ENCODE data around the gene RGPD5.
"Not testable (repeated sequence)": the region's sequence is repeated elsewhere in the genome, so short reads cannot be mapped to it uniquely, and the experiment has no call there.

The RGPD5 gene

GRCh38 chr2:109882112-109882511 lies 88.0 kb downstream of the RGPD5 start:
- no CpG with 5 or more reads among the region's 1 CpG for WGBS, 2 donors (ENCODE audit: extremely low coverage in 2 of 2, insufficient read length in 2 of 2, insufficient replicate concordance in 1 of 2)
- not testable (repeated sequence) for H2BK120ac ChIP-seq (ENCODE audit: low read depth, low read length); H3K27me3 ChIP-seq (ENCODE audit: control insufficient read depth in 3 of 3, insufficient read depth in 3 of 3, low read depth in 1 of 3, low read length in 3 of 3)

GRCh38 chr2:109888414-109888813 lies 94.3 kb downstream of the RGPD5 start:
- not testable (repeated sequence) for H3K14ac ChIP-seq (ENCODE audit: low read length); H3K79me1 ChIP-seq (ENCODE audit: low read depth, low read length); H3K18ac ChIP-seq (ENCODE audit: low read length); DNase-seq (ENCODE audit: low spot score); H3K4me1 ChIP-seq (ENCODE audit: control insufficient read depth in 2 of 2, insufficient read depth in 1 of 2, low read depth in 1 of 2, low read length in 2 of 2); H2BK15ac ChIP-seq (ENCODE audit: low read length); H4K91ac ChIP-seq (ENCODE audit: low read depth, low read length, poor library complexity); H3K27me3 ChIP-seq (ENCODE audit: control insufficient read depth in 3 of 3, insufficient read depth in 3 of 3, low read depth in 1 of 3, low read length in 3 of 3); H3K23ac ChIP-seq (ENCODE audit: low read depth, low read length, poor library complexity); H2AFZ ChIP-seq (ENCODE audit: low read length); H3K27ac ChIP-seq (replicated peaks; ENCODE audit: low read length); H3K9me3 ChIP-seq (replicated peaks in 1 of 2; ENCODE audit: control insufficient read depth in 2 of 2, insufficient read depth in 1 of 2, low read depth in 1 of 2, low read length in 2 of 2); H3K9ac ChIP-seq (ENCODE audit: low read depth, low read length, poor library complexity); H2BK5ac ChIP-seq (ENCODE audit: low read length); H2BK120ac ChIP-seq (ENCODE audit: low read depth, low read length); H2AK5ac ChIP-seq (ENCODE audit: low read depth, low read length); H3K4ac ChIP-seq (ENCODE audit: low read length); H3K4me3 ChIP-seq (ENCODE audit: low read length in 2 of 2); H3K36me3 ChIP-seq (replicated peaks in 1 of 2; ENCODE audit: control insufficient read depth in 2 of 2, insufficient read depth in 2 of 2, low read length in 2 of 2); H4K8ac ChIP-seq (ENCODE audit: low read depth, low read length); H2BK12ac ChIP-seq (ENCODE audit: low read length); H3K4me2 ChIP-seq (ENCODE audit: insufficient read depth, low read length, poor library complexity, severe bottlenecking)
- WGBS, 2 donors (ENCODE audit: extremely low coverage in 2 of 2, insufficient read length in 2 of 2, insufficient replicate concordance in 1 of 2): no CpG with 5 or more reads among the region's 4 CpGs

More at GRCh38 chr2:109882112-109882511, 88.0 kb downstream of the RGPD5 start:
- not testable (repeated sequence) for H2AFZ ChIP-seq (ENCODE audit: low read length); H2AK5ac ChIP-seq (ENCODE audit: low read depth, low read length); H4K8ac ChIP-seq (ENCODE audit: low read depth, low read length); H4K91ac ChIP-seq (ENCODE audit: low read depth, low read length, poor library complexity); H2BK5ac ChIP-seq (ENCODE audit: low read length); H3K18ac ChIP-seq (ENCODE audit: low read length); DNase-seq (ENCODE audit: low spot score); H3K36me3 ChIP-seq (replicated peaks in 1 of 2; ENCODE audit: control insufficient read depth in 2 of 2, insufficient read depth in 2 of 2, low read length in 2 of 2); H2BK15ac ChIP-seq (ENCODE audit: low read length); H3K23ac ChIP-seq (ENCODE audit: low read depth, low read length, poor library complexity); H3K4me3 ChIP-seq (ENCODE audit: low read length in 2 of 2); H3K9ac ChIP-seq (ENCODE audit: low read depth, low read length, poor library complexity); H3K14ac ChIP-seq (ENCODE audit: low read length); H2BK12ac ChIP-seq (ENCODE audit: low read length); H3K4me1 ChIP-seq (ENCODE audit: control insufficient read depth in 2 of 2, insufficient read depth in 1 of 2, low read depth in 1 of 2, low read length in 2 of 2); H3K79me1 ChIP-seq (ENCODE audit: low read depth, low read length); H3K9me3 ChIP-seq (replicated peaks in 1 of 2; ENCODE audit: control insufficient read depth in 2 of 2, insufficient read depth in 1 of 2, low read depth in 1 of 2, low read length in 2 of 2); H3K4ac ChIP-seq (ENCODE audit: low read length); H3K4me2 ChIP-seq (ENCODE audit: insufficient read depth, low read length, poor library complexity, severe bottlenecking); H3K27ac ChIP-seq (replicated peaks; ENCODE audit: low read length)

- not testable (repeated sequence) for H2BK120ac ChIP-seq (ENCODE audit: low read depth, low read length); H3K36me3 ChIP-seq (replicated peaks in 1 of 2; ENCODE audit: control insufficient read depth in 2 of 2, insufficient read depth in 2 of 2, low read length in 2 of 2); H3K9me3 ChIP-seq (replicated peaks in 1 of 2; ENCODE audit: control insufficient read depth in 2 of 2, insufficient read depth in 1 of 2, low read depth in 1 of 2, low read length in 2 of 2); H3K9ac ChIP-seq (ENCODE audit: low read depth, low read length, poor library complexity); H2BK5ac ChIP-seq (ENCODE audit: low read length); H2BK12ac ChIP-seq (ENCODE audit: low read length); H3K14ac ChIP-seq (ENCODE audit: low read length); H4K91ac ChIP-seq (ENCODE audit: low read depth, low read length, poor library complexity); H3K27ac ChIP-seq (replicated peaks; ENCODE audit: low read length); H3K4me1 ChIP-seq (ENCODE audit: control insufficient read depth in 2 of 2, insufficient read depth in 1 of 2, low read depth in 1 of 2, low read length in 2 of 2); H3K4ac ChIP-seq (ENCODE audit: low read length); DNase-seq (ENCODE audit: low spot score); H3K4me3 ChIP-seq (ENCODE audit: low read length in 2 of 2); H3K4me2 ChIP-seq (ENCODE audit: insufficient read depth, low read length, poor library complexity, severe bottlenecking); H4K8ac ChIP-seq (ENCODE audit: low read depth, low read length); H2AK5ac ChIP-seq (ENCODE audit: low read depth, low read length); H3K18ac ChIP-seq (ENCODE audit: low read length); H2AFZ ChIP-seq (ENCODE audit: low read length); H3K27me3 ChIP-seq (ENCODE audit: control insufficient read depth in 3 of 3, insufficient read depth in 3 of 3, low read depth in 1 of 3, low read length in 3 of 3); H3K79me1 ChIP-seq (ENCODE audit: low read depth, low read length); H3K23ac ChIP-seq (ENCODE audit: low read depth, low read length, poor library complexity); H2BK15ac ChIP-seq (ENCODE audit: low read length)
- no CpG with 5 or more reads among the region's 4 CpGs for WGBS, 2 donors (ENCODE audit: extremely low coverage in 2 of 2, insufficient read length in 2 of 2, insufficient replicate concordance in 1 of 2)
Observed at GRCh38 chr2:109889909-109890308, 95.8 kb downstream of the RGPD5 start.

GRCh38 chr2:109891024-109891423 lies 96.9 kb downstream of the RGPD5 start:
- not testable (repeated sequence) for H4K91ac ChIP-seq (ENCODE audit: low read depth, low read length, poor library complexity); H2AK5ac ChIP-seq (ENCODE audit: low read depth, low read length); H3K27ac ChIP-seq (replicated peaks; ENCODE audit: low read length); H3K14ac ChIP-seq (ENCODE audit: low read length); H2BK120ac ChIP-seq (ENCODE audit: low read depth, low read length); H3K4ac ChIP-seq (ENCODE audit: low read length); H2BK15ac ChIP-seq (ENCODE audit: low read length); H3K9ac ChIP-seq (ENCODE audit: low read depth, low read length, poor library complexity); H2BK12ac ChIP-seq (ENCODE audit: low read length); H3K18ac ChIP-seq (ENCODE audit: low read length); H2BK5ac ChIP-seq (ENCODE audit: low read length); H4K8ac ChIP-seq (ENCODE audit: low read depth, low read length); H3K36me3 ChIP-seq (replicated peaks in 1 of 2; ENCODE audit: control insufficient read depth in 2 of 2, insufficient read depth in 2 of 2, low read length in 2 of 2); H3K27me3 ChIP-seq (ENCODE audit: control insufficient read depth in 3 of 3, insufficient read depth in 3 of 3, low read depth in 1 of 3, low read length in 3 of 3); H2AFZ ChIP-seq (ENCODE audit: low read length); H3K4me3 ChIP-seq (ENCODE audit: low read length in 2 of 2); H3K4me2 ChIP-seq (ENCODE audit: insufficient read depth, low read length, poor library complexity, severe bottlenecking); H3K9me3 ChIP-seq (replicated peaks in 1 of 2; ENCODE audit: control insufficient read depth in 2 of 2, insufficient read depth in 1 of 2, low read depth in 1 of 2, low read length in 2 of 2); H3K23ac ChIP-seq (ENCODE audit: low read depth, low read length, poor library complexity); H3K79me1 ChIP-seq (ENCODE audit: low read depth, low read length); H3K4me1 ChIP-seq (ENCODE audit: control insufficient read depth in 2 of 2, insufficient read depth in 1 of 2, low read depth in 1 of 2, low read length in 2 of 2); DNase-seq (ENCODE audit: low spot score)
- no CpG with 5 or more reads among the region's 4 CpGs for WGBS, 2 donors (ENCODE audit: extremely low coverage in 2 of 2, insufficient read length in 2 of 2, insufficient replicate concordance in 1 of 2)

All from neuronal stem cell (in vitro differentiated cells).